Measurements from ENCODE around the gene DDX47. TPM values are rescaled to one million over a fixed set of nuclear protein-coding genes. Genes with fewer than 3 reads are reported as not detected.
A peak's percentile ranks its signal among the peaks of the same experiment; 100 is the strongest.
"Not testable (repeated sequence)": the region's sequence is repeated elsewhere in the genome, so short reads cannot be mapped to it uniquely, and the experiment has no call there.

Gene DDX47
- total and polyA plus RNA-seq, 8 donors = 9.6 to 108 (median 31.8) TPM

DNA sequence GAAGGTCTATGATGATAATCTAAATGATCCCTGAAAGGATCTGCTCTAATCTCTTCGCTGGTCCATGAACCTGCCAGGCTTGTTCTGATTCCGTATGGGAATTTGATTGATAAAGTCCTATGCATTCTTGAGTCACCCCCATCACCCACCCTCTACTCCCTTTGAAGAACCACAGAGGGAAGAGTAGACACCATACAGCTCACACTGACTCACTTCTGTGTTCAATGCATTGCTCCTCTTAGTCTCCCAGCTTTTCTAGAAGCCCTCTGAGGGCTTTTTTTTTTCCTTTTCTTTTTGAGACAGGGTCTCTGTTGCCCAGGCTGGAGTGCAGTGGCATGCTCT, 59.8 kb downstream of the DDX47 start:
- H3K27ac ChIP-seq = peak overlapping the region; percentile 75 to 88 (median 83)
- no peaks in the 10 kb centered on the region for H3K36me3 ChIP-seq
- peaks cover 0 to 20% (median 7%) of the 10 kb centered on the region in 4 donors for H3K4me1 ChIP-seq
- intact Hi-C loops (cut with DNase I; ENCODE audit: low total_unique reads) = no loop called here
- H3K4me3 ChIP-seq = no peak overlapping the region
- H3K9me3 ChIP-seq = no peaks in the 10 kb centered on the region
- H3K27me3 ChIP-seq = no peaks in the 10 kb centered on the region
- TF ChIP-seq EP300 (IDR thresholded peaks at IDR 0.05) (no peak), POLR2A (IDR thresholded peaks at IDR 0.05) (no peak), POLR2AphosphoS5 (IDR thresholded peaks at IDR 0.05) (no peak), CTCF (IDR thresholded peaks at IDR 0.05) (no peak)
- 21 to 61% (median 59%) methylated on average over 2 of the region's 2 CpGs for WGBS, 5 donors
- no peak for DNase-seq

- TF ChIP-seq POLR2A (IDR thresholded peaks at IDR 0.05) (no peak), EP300 (IDR thresholded peaks at IDR 0.05) (no peak), CTCF (IDR thresholded peaks at IDR 0.05) (no peak), POLR2AphosphoS5 (IDR thresholded peaks at IDR 0.05) (no peak)
- WGBS, 5 donors = 57 to 100% (median 69%) methylated on average over 1 of the region's 1 CpG
- peaks cover 0 to 26% (median 13%) of the 10 kb centered on the region in 4 donors for H3K4me1 ChIP-seq
- DNase-seq = no peak
- H3K27me3 ChIP-seq = no peaks in the 10 kb centered on the region
- H3K9me3 ChIP-seq = no peaks in the 10 kb centered on the region
- H3K27ac ChIP-seq = peak overlapping the region in 4 of 5 donors; percentile 5 to 88 (median 81)
- H3K4me3 ChIP-seq = no peak overlapping the region
- intact Hi-C loops (cut with DNase I; ENCODE audit: low total_unique reads) = no loop called here
- H3K36me3 ChIP-seq = no peaks in the 10 kb centered on the region
These were observed 60.9 kb downstream of the DDX47 start for GRCh38 chr12:12874029-12874428.

GRCh38 chr12:12875301-12875700, 62.2 kb downstream of the DDX47 start:
- peaks cover 0 to 26% (median 13%) of the 10 kb centered on the region in 4 donors for H3K4me1 ChIP-seq
- H3K27ac ChIP-seq; DNase-seq; H3K9me3 ChIP-seq; H3K27me3 ChIP-seq; H3K36me3 ChIP-seq; H3K4me3 ChIP-seq; intact Hi-C loops (cut with DNase I; ENCODE audit: low total_unique reads): not testable (repeated sequence)
- 90 to 97% (median 94%) methylated on average over 10 of the region's 10 CpGs for WGBS, 5 donors

GRCh38 chr12:12877153-12877768, 64.1 kb downstream of the DDX47 start:
- WGBS, 5 donors = 31 to 71% (median 44%) methylated on average over 5 of the region's 5 CpGs
- peak overlapping the region; percentile 71 to 86 (median 79) for H3K27ac ChIP-seq

More at GRCh38 chr12:12877153-12877768, 64.1 kb downstream of the DDX47 start:
- Histone ChIP-seq H3K4me1 (peaks cover 0 to 28% (median 10%) of the 10 kb centered on the region in 4 donors), H3K36me3 (no peaks in the 10 kb centered on the region), H3K27me3 (no peaks in the 10 kb centered on the region), H3K4me3 (no peak overlapping the region), H3K9me3 (no peaks in the 10 kb centered on the region)
- intact Hi-C loops (cut with DNase I; ENCODE audit: low total_unique reads) = no loop called here
- TF ChIP-seq POLR2AphosphoS5 (IDR thresholded peaks at IDR 0.05) = peak in 2 of 3 donors; percentile 9 to 43
- no peak for TF ChIP-seq EP300 (IDR thresholded peaks at IDR 0.05)
- no peak for TF ChIP-seq CTCF (IDR thresholded peaks at IDR 0.05)
- TF ChIP-seq POLR2A (IDR thresholded peaks at IDR 0.05) = no peak
- peak in 1 of 2 donors; percentile 39 for DNase-seq
